Measurements from ENCODE around the gene SNORC. TPM values are rescaled to one million over a fixed set of nuclear protein-coding genes. Genes with fewer than 3 reads are reported as not detected.
A peak's percentile ranks its signal among the peaks of the same experiment; 100 is the strongest.

Gene SNORC
- total and polyA plus RNA-seq, 2 of the 13 experiments (the other 11 are each of a cell fraction or from before 2014, with no cell fraction given) = 59.1 to 86.1 TPM

DNA sequence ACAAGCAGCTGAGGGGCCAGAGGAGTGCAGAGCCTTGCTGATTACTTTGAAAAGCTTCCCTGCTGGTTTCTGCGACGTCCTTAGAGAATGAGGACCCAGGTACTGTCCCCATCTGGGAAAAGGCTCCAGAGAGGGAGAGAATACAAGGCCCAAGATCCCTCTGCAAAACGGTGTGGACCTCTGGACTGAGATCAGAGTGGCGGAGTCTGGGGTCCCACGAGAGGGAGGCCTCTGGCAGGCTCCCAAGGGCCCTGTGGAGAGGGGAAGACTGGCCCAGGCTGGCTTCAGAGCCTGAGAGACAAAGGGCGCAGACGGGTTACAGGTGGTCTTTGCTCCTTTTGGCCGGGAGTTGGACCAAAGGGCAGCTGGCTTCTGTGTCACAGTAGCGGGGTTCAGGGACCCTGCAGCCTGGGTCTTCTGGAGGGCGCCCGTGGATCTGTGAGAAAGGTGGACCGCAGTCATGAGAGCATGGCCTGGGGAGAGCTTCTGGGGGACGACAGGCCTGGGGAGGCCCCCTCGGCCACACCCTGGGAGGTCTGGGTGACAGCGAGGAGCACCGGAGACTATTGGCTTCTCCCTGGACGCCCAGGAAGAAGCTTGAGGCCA, 805 bp downstream of the SNORC start (continued):
- TF ChIP-seq, protein P1, sequence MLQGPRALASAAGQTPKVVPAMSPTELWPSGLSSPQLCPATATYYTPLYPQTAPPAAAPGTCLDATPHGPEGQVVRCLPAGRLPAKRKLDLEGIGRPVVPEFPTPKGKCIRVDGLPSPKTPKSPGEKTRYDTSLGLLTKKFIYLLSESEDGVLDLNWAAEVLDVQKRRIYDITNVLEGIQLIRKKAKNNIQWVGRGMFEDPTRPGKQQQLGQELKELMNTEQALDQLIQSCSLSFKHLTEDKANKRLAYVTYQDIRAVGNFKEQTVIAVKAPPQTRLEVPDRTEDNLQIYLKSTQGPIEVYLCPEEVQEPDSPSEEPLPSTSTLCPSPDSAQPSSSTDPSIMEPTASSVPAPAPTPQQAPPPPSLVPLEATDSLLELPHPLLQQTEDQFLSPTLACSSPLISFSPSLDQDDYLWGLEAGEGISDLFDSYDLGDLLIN (CRISPR knock-in tag; IDR thresholded peaks at IDR 0.05; ENCODE audit: borderline replicate concordance) = no peak
- TF ChIP-seq NKX3-1 (CRISPR knock-in tag; IDR thresholded peaks at IDR 0.05) (0 out of 2 replicates have a peak, but pooled peaks have one; percentile 38), ZNF816 (CRISPR knock-in tag; IDR thresholded peaks at IDR 0.05; ENCODE audit: borderline replicate concordance) (no peak), RFXAP (CRISPR knock-in tag; IDR thresholded peaks at IDR 0.05; ENCODE audit: borderline replicate concordance) (0 out of 2 replicates have a peak, but pooled peaks have one; percentile 61), ZNF331 (CRISPR knock-in tag; IDR thresholded peaks at IDR 0.05) (no peak), ZSCAN21 (CRISPR knock-in tag; IDR thresholded peaks at IDR 0.05; ENCODE audit: borderline replicate concordance) (0 out of 2 replicates have a peak, but pooled peaks have one; percentile 6), ZNF570 (CRISPR knock-in tag; IDR thresholded peaks at IDR 0.05; ENCODE audit: borderline replicate concordance) (0 out of 2 replicates have a peak, but pooled peaks have one; percentile 5), MTF1 (CRISPR knock-in tag; IDR thresholded peaks at IDR 0.05) (no peak), ZNF556 (CRISPR knock-in tag; IDR thresholded peaks at IDR 0.05; ENCODE audit: borderline replicate concordance) (no peak), RBFOX2 (IDR thresholded peaks at IDR 0.05; ENCODE audit: low read depth, low read length) (peak; percentile 6; the same call in 1 of the 2 replicates), ZNF264 (CRISPR knock-in tag; IDR thresholded peaks at IDR 0.05) (peak; percentile 39; the same call in 1 of the 2 replicates), ZFP90 (CRISPR knock-in tag; IDR thresholded peaks at IDR 0.05; ENCODE audit: borderline replicate concordance) (0 out of 2 replicates have a peak, but pooled peaks have one; percentile 65), YEATS4 (CRISPR knock-in tag; IDR thresholded peaks at IDR 0.05; ENCODE audit: borderline replicate concordance) (peak; percentile 64; the same call in 1 of the 2 replicates), NFYB (CRISPR knock-in tag; IDR thresholded peaks at IDR 0.05) (0 out of 2 replicates have a peak, but pooled peaks have one; percentile 5)
- TF ChIP-seq, protein P2, sequence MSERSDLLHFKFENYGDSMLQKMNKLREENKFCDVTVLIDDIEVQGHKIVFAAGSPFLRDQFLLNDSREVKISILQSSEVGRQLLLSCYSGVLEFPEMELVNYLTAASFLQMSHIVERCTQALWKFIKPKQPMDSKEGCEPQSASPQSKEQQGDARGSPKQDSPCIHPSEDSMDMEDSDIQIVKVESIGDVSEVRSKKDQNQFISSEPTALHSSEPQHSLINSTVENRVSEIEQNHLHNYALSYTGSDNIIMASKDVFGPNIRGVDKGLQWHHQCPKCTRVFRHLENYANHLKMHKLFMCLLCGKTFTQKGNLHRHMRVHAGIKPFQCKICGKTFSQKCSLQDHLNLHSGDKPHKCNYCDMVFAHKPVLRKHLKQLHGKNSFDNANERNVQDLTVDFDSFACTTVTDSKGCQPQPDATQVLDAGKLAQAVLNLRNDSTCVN (CRISPR knock-in tag; IDR thresholded peaks at IDR 0.05; ENCODE audit: borderline replicate concordance) = 0 out of 2 replicates have a peak, but pooled peaks have one; percentile 32
- TF ChIP-seq, protein P3, sequence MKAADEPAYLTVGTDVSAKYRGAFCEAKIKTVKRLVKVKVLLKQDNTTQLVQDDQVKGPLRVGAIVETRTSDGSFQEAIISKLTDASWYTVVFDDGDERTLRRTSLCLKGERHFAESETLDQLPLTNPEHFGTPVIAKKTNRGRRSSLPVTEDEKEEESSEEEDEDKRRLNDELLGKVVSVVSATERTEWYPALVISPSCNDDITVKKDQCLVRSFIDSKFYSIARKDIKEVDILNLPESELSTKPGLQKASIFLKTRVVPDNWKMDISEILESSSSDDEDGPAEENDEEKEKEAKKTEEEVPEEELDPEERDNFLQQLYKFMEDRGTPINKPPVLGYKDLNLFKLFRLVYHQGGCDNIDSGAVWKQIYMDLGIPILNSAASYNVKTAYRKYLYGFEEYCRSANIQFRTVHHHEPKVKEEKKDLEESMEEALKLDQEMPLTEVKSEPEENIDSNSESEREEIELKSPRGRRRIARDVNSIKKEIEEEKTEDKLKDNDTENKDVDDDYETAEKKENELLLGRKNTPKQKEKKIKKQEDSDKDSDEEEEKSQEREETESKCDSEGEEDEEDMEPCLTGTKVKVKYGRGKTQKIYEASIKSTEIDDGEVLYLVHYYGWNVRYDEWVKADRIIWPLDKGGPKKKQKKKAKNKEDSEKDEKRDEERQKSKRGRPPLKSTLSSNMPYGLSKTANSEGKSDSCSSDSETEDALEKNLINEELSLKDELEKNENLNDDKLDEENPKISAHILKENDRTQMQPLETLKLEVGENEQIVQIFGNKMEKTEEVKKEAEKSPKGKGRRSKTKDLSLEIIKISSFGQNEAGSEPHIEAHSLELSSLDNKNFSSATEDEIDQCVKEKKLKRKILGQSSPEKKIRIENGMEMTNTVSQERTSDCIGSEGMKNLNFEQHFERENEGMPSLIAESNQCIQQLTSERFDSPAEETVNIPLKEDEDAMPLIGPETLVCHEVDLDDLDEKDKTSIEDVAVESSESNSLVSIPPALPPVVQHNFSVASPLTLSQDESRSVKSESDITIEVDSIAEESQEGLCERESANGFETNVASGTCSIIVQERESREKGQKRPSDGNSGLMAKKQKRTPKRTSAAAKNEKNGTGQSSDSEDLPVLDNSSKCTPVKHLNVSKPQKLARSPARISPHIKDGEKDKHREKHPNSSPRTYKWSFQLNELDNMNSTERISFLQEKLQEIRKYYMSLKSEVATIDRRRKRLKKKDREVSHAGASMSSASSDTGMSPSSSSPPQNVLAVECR (CRISPR knock-in tag; IDR thresholded peaks at IDR 0.05; ENCODE audit: borderline replicate concordance) = no peak
- TF ChIP-seq, protein P4, sequence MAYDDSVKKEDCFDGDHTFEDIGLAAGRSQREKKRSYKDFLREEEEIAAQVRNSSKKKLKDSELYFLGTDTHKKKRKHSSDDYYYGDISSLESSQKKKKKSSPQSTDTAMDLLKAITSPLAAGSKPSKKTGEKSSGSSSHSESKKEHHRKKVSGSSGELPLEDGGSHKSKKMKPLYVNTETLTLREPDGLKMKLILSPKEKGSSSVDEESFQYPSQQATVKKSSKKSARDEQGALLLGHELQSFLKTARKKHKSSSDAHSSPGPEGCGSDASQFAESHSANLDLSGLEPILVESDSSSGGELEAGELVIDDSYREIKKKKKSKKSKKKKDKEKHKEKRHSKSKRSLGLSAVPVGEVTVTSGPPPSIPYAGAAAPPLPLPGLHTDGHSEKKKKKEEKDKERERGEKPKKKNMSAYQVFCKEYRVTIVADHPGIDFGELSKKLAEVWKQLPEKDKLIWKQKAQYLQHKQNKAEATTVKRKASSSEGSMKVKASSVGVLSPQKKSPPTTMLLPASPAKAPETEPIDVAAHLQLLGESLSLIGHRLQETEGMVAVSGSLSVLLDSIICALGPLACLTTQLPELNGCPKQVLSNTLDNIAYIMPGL (CRISPR knock-in tag; IDR thresholded peaks at IDR 0.05; ENCODE audit: borderline replicate concordance in 1 of 2, low read depth in 1 of 2) = 0 out of 4 replicates have a peak, but pooled peaks of 1 of the 2 experiments have one; percentile 7
